Stimulated activated memory B cell treated with anti-CD40 and anti-IgM and Interleukin-4, amounts not matched to agents 10 μg/mL and 1 μg/mL and 100 μg/mL, for 72 hours (primary cell): ENCODE data around the gene OS9.

Experiments
- ATAC-seq: fragments of 150-1000 bp; cut with Tn5 transposase; 2 replicates; pipeline ENCODE4 v1.10.0; 2021
- H3K27ac Mint-ChIP-seq: one replicate; pipeline ENCODE4 v1.8.0; 2022; ENCODE audit warnings: mild to moderate bottlenecking, mixed read lengths
- H3K27me3 Mint-ChIP-seq: one replicate; pipeline ENCODE4 v1.8.0; 2022; ENCODE audit warnings: mixed read lengths
- H3K36me3 Mint-ChIP-seq: one replicate; pipeline ENCODE4 v1.8.0; 2022; ENCODE audit warnings: mixed read lengths
- H3K4me1 Mint-ChIP-seq: one replicate; pipeline ENCODE4 v1.8.0; 2022; ENCODE audit warnings: mixed read lengths
- H3K4me3 Mint-ChIP-seq: one replicate; pipeline ENCODE4 v1.8.0; 2022; ENCODE audit warnings: mild to moderate bottlenecking, moderate library complexity, mixed read lengths
- H3K9me3 Mint-ChIP-seq: one replicate; pipeline ENCODE4 v1.8.0; 2022; ENCODE audit warnings: mixed read lengths

Gene OS9

DNA sequence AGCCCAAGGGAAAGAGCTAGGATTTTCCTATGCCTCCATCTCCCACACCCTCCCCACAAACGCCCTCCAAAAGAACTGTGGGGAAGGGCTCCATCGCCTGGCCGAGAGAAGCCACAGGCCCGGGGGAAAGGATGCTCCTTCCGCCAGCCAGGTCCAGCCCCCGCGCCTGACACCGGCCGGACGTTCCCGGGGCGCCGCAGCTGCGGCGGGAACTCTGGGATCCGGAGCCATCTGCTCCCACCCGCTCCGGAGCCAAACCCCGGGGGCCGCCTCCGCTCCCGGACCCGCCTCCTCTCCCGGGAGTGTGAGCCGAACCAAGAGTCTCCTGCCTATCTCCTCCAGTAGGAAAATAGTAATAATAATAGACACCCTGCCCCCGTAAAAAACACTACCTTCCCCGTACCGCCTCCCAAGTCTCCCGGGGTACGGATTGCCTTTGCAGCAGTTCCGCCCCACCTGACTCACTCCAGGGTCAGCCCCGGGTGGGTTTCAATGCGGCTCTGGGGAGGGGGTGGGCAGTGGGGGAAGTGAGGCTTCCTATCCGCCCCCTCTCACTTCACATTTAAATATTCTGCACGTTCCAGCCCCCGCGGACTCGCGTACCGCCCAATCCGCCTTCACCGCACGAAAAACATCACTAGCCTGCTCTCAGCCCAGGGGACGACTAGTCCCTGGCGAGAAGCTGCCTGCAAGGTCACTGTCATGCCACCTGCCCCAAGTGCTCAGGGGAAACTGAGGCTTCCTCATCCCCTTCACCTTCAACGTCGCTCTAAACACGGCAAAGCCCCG lies 42.2 kb downstream of the OS9 start:
- ATAC-seq = no peak
- no peaks in the 10 kb centered on the region for H3K27me3 Mint-ChIP-seq
- peaks cover 32% of the 10 kb centered on the region for H3K4me1 Mint-ChIP-seq
- peaks cover 48% of the 10 kb centered on the region for H3K36me3 Mint-ChIP-seq
- H3K4me3 Mint-ChIP-seq = no peak overlapping the region
- H3K27ac Mint-ChIP-seq = no peak overlapping the region
- H3K9me3 Mint-ChIP-seq = no peaks in the 10 kb centered on the region

DNA sequence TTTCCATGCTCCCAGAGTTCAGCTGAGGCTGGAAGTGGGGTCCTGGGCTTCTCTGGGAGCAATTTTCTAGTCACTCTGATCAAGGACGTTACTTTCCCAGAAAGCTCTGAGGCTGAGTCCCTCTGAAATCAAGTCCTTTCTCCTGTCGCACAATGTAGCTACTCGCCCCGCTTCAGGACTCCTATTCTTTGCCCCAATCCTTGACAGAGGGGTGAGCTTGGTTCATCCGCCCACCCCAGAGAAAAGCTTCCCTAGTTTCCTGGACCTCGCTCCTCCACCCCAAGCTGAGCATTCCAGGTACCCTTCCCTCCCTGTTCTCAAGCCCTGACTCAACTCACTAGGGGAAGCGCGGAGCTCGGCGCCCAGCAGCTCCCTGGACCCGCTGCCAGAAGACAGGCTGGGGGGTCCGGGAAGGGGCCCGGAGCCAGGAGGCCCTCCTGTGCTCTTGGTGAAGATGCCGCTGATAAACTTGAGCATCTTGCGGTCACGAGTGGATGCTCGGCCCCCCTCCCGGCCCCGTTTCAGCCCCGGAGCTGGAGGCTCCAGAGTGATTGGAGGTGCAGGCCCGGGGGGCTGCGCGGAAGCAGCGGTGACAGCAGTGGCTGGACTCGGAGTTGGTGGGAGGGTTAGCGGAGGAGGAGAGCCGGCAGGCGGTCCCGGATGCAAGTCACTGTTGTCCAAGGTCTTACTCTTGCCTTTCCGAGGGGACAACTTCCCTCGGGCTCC lies 43.0 kb downstream of the OS9 start:
- no peaks in the 10 kb centered on the region for H3K9me3 Mint-ChIP-seq
- H3K27me3 Mint-ChIP-seq = no peaks in the 10 kb centered on the region
- H3K36me3 Mint-ChIP-seq = peaks cover 41% of the 10 kb centered on the region
- no peak overlapping the region for H3K4me3 Mint-ChIP-seq
- H3K4me1 Mint-ChIP-seq = peaks cover 39% of the 10 kb centered on the region
- H3K27ac Mint-ChIP-seq = no peak overlapping the region
- no peak for ATAC-seq

- H3K27me3 Mint-ChIP-seq = no peaks in the 10 kb centered on the region
These were observed 43.8 kb downstream of the OS9 start for GRCh38 chr12:57737467-57738460.

DNA sequence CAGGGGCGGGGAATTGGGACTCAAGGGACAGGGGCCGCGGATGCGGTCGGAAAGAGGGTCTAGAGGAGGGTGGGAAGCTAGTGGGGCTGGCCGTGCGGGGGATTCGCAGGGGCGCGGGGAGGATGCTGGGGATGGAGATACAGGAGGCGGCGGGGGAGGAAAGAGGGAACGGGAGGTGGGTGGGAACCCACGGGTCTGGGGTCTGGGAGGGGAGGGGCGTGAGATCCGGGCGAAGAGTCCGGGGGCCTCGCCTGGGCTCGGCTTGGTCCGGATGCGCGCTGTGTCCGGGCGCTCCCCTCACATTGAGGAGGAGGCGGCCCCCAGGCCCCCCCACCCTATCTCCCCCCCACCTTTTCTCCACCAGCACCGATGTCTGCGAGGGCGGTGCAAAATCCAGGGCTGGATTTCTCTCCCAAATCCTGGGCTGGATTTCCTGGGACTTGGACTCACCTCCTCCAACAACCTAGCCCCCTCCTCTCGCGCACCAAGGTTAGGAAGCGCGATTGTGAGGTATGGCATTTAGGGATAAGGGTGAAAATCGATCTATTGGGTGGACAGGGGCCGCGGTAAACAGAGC lies 44.8 kb downstream of the OS9 start, which contains the start of gene AGAP2:
Gene AGAP2, minus strand, starts transcription at position 82 of the 577 bp plus-strand sequence. CDS start 496 bp downstream, outside the sequence.
- no peak within 1 kb of the TSS for H3K27ac Mint-ChIP-seq
- no peak for ATAC-seq
- H3K36me3 Mint-ChIP-seq = peaks cover 22% of the 10 kb centered on the region
- H3K4me1 Mint-ChIP-seq = peaks cover 48% of the 10 kb centered on the region
- H3K4me3 Mint-ChIP-seq = no peak within 1 kb of the TSS
- H3K9me3 Mint-ChIP-seq = no peaks in the 10 kb centered on the region
- H3K27me3 Mint-ChIP-seq = no peaks in the 10 kb centered on the region

More at GRCh38 chr12:57737467-57738460, 43.8 kb downstream of the OS9 start:
- Mint-ChIP-seq H3K4me1 (peaks cover 48% of the 10 kb centered on the region), H3K36me3 (peaks cover 32% of the 10 kb centered on the region), H3K4me3 (no peak overlapping the region), H3K9me3 (no peaks in the 10 kb centered on the region), H3K27ac (no peak overlapping the region)
- peak; percentile 57 for ATAC-seq

DNA sequence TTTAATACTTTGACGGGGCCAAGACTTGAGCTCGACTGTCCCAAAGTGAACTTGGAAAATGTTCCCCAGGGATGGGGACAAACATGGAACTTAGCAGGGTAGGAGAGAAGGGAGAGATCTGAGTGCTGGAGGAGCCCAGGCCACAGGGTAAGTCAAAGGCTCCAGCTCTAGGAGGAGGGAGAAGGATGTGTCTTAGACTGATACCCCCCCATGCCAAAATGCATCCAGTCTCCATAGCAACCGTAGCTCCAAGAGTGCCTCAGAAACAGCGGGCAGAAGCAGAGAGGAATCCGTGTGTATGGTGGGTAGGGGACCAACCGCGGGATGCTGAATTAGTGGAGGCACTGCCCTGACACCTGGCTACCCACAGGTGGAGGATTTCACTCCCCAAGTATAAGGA lies 45.5 kb downstream of the OS9 start:
- peaks cover 53% of the 10 kb centered on the region for H3K4me1 Mint-ChIP-seq
- no peaks in the 10 kb centered on the region for H3K27me3 Mint-ChIP-seq
- H3K4me3 Mint-ChIP-seq = no peak overlapping the region
- no peak overlapping the region for H3K27ac Mint-ChIP-seq
- no peak for ATAC-seq
- H3K36me3 Mint-ChIP-seq = peaks cover 18% of the 10 kb centered on the region
- no peaks in the 10 kb centered on the region for H3K9me3 Mint-ChIP-seq

DNA sequence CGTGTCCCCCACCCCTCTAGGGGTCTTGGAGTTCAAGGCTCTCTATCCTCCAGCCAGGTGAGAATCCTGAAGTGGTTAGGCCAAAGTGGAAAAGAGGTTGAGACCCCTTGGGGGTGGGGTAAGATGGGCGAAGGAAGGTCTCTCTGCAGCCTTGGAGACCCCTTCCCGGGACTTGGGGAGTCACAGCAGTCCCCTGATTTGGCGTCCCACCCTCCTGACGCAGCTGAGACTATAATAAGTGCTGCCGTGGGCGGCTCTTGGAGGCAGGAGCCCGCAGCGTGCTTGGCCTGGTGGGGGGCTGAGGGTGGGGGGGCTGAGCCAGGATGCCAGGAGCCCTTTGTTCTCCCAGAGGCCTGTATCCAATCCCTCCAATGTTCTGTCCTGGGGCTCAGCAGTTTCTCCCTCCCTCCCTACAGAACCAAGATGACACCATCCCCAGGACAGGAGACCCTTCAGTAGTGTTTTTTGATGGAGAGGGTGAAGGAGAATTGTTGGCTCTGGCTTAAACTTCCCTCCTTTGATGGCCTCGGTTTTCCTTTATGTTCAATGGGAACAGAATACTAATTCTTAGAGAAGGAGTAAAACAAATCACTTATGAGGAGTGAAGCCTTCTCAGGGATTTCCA lies 46.1 kb downstream of the OS9 start:
- Mint-ChIP-seq H3K36me3 (peaks cover 12% of the 10 kb centered on the region), H3K9me3 (no peaks in the 10 kb centered on the region), H3K27me3 (no peaks in the 10 kb centered on the region), H3K4me3 (no peak overlapping the region), H3K4me1 (peaks cover 59% of the 10 kb centered on the region), H3K27ac (peak overlapping the region; percentile 87)
- ATAC-seq = no peak

DNA sequence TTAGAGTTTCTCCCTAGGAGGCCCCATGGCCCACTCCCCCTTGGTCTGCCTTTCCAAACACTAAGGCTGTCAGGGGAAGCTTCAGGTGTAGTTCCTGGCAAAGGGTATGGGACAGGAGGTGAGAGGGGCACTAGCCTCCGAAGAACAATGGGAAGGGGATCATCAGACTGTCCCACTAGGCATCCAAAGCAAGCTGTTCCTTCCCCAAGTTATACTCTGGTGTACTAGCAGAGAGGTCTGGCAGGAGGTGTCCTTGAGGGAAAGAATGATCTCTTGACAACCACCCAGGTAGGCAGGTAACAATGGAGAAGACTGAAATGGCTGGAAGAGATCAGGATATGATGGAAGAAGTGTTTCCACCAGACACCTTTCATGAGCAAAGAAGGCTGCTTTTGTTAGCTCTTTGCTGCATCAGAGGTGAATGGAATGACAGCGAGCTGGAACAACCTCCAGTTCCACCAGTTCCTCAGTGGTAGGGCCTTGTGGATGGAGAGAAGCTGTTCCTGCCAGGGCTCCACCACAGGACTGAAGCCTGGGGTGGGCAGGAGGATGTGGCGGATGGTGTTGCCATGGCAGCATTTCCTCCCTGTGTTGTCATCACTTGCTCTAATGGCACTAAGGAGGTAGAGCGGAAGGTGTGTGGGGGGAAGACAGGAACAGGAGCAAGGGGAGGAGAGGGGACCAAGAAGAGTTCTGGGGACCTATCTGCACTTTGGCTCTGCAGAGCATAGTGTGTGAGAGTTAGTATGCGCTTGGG lies 46.9 kb downstream of the OS9 start:
- Mint-ChIP-seq H3K9me3 (no peaks in the 10 kb centered on the region), H3K4me1 (peaks cover 66% of the 10 kb centered on the region), H3K27ac (peak overlapping the region; percentile 87), H3K36me3 (peaks cover 9% of the 10 kb centered on the region), H3K4me3 (peak overlapping the region; percentile 79), H3K27me3 (no peaks in the 10 kb centered on the region)
- peak; percentile 45 for ATAC-seq

DNA sequence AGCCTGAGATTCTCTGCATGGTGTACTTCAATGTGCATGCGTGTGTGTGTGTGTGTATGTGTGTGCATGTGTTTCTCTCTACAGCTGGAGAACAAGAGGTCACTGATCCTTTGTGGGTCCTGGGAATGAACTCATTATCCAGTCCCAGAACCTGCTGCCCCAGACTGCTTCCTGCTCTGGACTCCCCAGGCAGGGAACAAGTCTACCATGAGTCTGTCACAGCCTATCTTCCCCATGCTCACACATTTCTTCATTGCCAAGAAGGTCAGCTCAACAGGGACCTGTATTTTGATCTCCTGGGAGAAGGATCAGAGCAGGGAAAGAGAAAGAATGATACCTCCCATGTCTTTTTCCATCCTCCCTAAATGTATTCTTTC lies 47.5 kb downstream of the OS9 start:
- Mint-ChIP-seq H3K4me1 (peaks cover 71% of the 10 kb centered on the region), H3K27ac (peak overlapping the region; percentile 87), H3K36me3 (peaks cover 10% of the 10 kb centered on the region), H3K4me3 (peak overlapping the region; percentile 79), H3K9me3 (no peaks in the 10 kb centered on the region), H3K27me3 (no peaks in the 10 kb centered on the region)
- ATAC-seq = no peak

DNA sequence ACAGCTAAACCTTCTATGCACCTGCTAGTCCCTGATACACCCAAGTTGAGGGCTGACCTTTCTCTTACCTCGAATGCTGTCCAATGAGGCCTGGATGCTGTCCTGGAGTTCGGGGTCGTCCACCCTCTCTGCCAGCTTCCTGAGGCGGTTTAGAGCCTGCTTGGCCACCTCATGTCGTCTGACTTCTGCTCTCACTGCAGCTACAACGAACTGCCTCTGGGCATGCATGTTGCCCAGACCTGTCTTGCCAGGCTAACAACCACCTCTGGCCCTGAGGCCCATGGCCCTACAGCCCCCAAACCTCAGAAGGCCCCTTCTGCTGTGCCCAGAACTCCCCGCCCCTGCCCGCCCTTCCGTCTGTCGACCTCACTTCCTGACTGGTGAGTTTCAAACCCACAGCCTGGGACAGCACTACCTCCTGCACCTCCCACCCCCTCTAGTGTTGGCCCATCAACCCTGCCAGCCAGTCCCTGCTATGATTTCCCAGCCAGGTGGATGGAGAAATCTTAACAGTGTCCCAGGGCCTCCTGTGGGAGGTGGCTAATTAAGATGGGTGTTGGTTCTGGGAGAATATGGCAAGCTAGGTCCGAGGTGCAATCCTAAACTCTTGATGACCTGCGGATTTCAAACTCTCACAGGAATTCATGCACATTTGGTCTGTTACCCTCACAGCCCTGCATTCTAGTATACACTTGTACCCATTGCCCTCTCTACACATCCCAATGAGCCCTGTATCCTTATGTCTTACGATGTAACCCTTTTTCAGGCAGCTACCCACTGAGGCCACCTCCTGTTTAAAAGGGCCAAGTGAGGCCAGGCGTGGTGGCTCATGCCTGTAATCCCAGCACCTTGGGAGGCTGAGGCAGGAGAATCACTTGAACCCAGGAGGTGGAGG lies 48.2 kb downstream of the OS9 start:
- Mint-ChIP-seq H3K9me3 (no peaks in the 10 kb centered on the region), H3K4me1 (peaks cover 68% of the 10 kb centered on the region), H3K27me3 (no peaks in the 10 kb centered on the region), H3K27ac (peak overlapping the region; percentile 87), H3K4me3 (peak overlapping the region; percentile 79), H3K36me3 (peaks cover 10% of the 10 kb centered on the region)
- ATAC-seq = peak; percentile 77

- H3K4me1 Mint-ChIP-seq = peaks cover 67% of the 10 kb centered on the region
- no peaks in the 10 kb centered on the region for H3K9me3 Mint-ChIP-seq
- H3K4me3 Mint-ChIP-seq = peak overlapping the region; percentile 85
- peak overlapping the region; percentile 97 for H3K27ac Mint-ChIP-seq
- H3K27me3 Mint-ChIP-seq = no peaks in the 10 kb centered on the region
- ATAC-seq = no peak
- peaks cover 23% of the 10 kb centered on the region for H3K36me3 Mint-ChIP-seq
These were observed 49.8 kb downstream of the OS9 start for GRCh38 chr12:57743769-57744168.

DNA sequence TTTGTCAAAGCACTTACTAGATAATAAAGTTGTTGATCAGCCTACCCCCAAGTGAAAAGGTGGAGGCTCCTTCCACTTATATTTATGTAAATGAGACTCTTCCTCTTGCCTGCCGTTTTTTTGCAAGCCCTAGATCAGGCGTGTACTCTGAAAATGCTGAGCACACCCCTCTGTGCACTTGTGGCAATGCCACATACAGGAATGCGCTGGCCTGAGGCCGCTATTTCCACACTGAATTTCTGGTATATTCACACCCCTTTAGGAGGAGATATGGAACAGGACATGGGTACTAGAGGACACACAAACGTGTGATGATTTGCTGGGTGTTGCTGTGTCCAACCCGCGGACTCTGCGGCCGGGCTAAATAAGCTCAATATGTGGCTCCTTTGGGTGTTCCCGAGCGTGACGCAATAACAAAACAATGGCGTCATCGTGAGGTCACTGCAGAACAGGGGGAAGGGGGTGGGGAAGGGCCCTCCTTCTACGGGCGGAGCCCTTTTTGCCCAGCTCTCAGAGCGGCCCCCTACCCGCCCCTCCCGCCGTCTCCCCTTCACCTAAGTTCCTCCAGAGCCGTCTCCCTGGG lies 50.4 kb downstream of the OS9 start:
- no peaks in the 10 kb centered on the region for H3K9me3 Mint-ChIP-seq
- H3K4me3 Mint-ChIP-seq = peak overlapping the region; percentile 85
- ATAC-seq = peak; percentile 73
- peaks cover 28% of the 10 kb centered on the region for H3K36me3 Mint-ChIP-seq
- H3K27me3 Mint-ChIP-seq = no peaks in the 10 kb centered on the region
- H3K4me1 Mint-ChIP-seq = peaks cover 67% of the 10 kb centered on the region
- H3K27ac Mint-ChIP-seq = peak overlapping the region; percentile 97

GRCh38 chr12:57744777-57745484 lies 51.0 kb downstream of the OS9 start, which contains the start of gene TSPAN31:
Gene TSPAN31 (plus strand): TSS chr12:57745039. CDS start chr12:57745155, 116 bp downstream.
- Mint-ChIP-seq H3K27me3 (no peaks in the 10 kb centered on the region), H3K4me3 (peak within 1 kb of the TSS; percentile 85), H3K9me3 (no peaks in the 10 kb centered on the region), H3K4me1 (peaks cover 62% of the 10 kb centered on the region), H3K36me3 (peaks cover 28% of the 10 kb centered on the region), H3K27ac (peak within 1 kb of the TSS; percentile 97)
- peak; percentile 96 for ATAC-seq
